Astrocyte (in vitro differentiated cells and primary cell): Measurements from ENCODE around the gene ELAVL2.

Experiments used
- EZH2 ChIP-seq: IDR thresholded peaks from 2 replicates; pipeline ENCODE4 v1.6.1; 2012; ENCODE audit warnings: mild to moderate bottlenecking, low read length, inconsistent platforms; ENCODE audit not compliant: insufficient read depth
- TF ChIP-seq, protein P1 (sequence below): IDR thresholded peaks from 2 replicates; pipeline ENCODE4 v1.5.1; 2011; ENCODE audit warnings: low read depth, mild to moderate bottlenecking, inconsistent platforms, low read length, moderate library complexity; ENCODE audit not compliant: insufficient read depth

DNA sequence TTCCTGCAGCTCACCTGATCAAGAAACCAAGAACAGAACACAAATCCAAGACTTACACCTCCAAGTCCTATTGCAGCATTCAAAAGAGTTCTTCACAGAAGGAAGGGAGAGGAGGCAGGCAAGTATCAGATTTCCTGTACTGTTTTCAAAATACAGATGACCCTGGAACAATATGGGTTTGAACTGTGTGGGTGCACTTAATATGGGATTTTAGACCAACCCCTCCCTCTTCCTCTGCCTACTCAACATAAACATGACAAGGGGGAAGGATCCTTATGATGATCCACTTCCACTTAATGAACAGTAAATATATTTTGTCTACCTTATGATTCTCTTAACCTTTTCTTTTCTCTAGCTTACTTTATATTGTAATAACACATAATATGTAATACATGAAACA, 104.6 kb downstream of the ELAVL2 start:
- TF ChIP-seq EZH2 = no peak
- TF ChIP-seq, protein P1, sequence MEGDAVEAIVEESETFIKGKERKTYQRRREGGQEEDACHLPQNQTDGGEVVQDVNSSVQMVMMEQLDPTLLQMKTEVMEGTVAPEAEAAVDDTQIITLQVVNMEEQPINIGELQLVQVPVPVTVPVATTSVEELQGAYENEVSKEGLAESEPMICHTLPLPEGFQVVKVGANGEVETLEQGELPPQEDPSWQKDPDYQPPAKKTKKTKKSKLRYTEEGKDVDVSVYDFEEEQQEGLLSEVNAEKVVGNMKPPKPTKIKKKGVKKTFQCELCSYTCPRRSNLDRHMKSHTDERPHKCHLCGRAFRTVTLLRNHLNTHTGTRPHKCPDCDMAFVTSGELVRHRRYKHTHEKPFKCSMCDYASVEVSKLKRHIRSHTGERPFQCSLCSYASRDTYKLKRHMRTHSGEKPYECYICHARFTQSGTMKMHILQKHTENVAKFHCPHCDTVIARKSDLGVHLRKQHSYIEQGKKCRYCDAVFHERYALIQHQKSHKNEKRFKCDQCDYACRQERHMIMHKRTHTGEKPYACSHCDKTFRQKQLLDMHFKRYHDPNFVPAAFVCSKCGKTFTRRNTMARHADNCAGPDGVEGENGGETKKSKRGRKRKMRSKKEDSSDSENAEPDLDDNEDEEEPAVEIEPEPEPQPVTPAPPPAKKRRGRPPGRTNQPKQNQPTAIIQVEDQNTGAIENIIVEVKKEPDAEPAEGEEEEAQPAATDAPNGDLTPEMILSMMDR = no peak
